Jurkat, Clone E6-1 (cell line): ENCODE measurements around the gene CFAP206. TPM values are rescaled to one million over a fixed set of nuclear protein-coding genes. Genes with fewer than 3 reads are reported as not detected.

Experiments
- DNase-seq: peaks from one replicate; pipeline ENCODE4 v3.0.0-alpha.2; 2011; ENCODE audit warnings: low read depth, low spot score
- H3K4me3 ChIP-seq: 2 replicates; pipeline ENCODE4 v1.5.1; 2011; ENCODE audit warnings: mild to moderate bottlenecking, low read length, control low read depth, moderate library complexity
- polyA plus RNA-seq: library from polyadenylated mRNA; unstranded; fragments of >200 nt; gene quantifications from one replicate; pipeline ENCODE4 v1.2.1, GENCODE V29; 2012; ENCODE audit warnings: missing spikeins; ENCODE audit not compliant: insufficient read length, insufficient read depth

Gene CFAP206, protein sequence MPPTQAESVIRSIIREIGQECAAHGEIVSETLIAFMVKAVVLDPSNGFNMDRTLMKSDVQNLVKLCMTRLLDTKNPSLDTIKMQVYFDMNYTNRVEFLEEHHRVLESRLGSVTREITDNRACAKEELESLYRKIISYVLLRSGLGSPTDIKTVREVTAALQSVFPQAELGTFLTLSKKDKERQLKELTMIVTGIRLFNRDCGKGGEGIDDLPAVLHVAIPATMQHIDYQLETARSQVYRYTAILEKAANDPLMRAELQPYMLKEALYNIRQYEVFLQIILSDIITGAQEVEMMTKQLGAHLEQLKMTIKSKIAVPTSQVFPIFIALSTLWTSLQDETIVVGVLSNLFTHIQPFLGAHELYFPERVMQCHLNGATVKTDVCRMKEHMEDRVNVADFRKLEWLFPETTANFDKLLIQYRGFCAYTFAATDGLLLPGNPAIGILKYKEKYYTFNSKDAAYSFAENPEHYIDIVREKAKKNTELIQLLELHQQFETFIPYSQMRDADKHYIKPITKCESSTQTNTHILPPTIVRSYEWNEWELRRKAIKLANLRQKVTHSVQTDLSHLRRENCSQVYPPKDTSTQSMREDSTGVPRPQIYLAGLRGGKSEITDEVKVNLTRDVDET
- polyA plus RNA-seq: not detected

DNA sequence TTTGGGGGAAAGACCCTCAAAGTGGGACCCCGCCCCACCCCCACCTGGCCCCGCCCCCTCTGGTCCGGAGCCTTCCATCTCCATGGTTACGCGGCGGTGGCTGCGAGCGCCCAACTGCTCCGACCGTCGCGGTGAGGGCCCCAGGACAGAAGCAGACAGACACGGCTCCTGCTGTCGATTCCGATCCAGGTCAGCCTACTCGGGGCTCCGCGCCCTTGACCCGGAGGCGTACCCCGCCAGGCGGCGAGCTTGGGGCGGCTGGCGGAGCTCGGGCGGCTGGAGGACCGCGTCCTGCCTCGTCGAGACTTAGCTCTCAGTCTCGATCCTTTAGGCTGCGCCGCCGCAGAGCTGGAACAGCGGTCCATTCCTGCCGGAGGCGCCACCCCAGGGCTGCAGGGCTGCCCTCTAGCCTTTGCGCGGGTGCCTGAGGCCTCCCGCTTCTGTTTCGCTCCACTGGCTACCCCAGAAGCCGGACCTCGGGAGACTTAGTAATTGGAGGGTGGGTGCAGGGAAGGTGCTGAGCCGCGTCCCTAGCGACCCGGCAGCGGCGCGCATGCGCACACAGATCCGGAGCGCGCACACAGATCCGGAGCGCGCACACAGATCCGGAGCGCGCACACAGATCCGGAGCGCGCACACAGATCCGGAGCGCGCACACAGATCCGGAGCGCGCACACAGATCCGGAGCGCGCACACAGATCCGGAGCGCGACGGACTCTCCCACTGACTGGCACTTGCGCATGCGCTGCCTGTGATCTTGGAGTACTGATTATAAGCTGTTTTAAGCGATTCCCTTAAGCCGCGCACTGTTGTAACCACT is at the start of gene CFAP206:
Gene CFAP206 (plus strand): TSS at position 72 of the 820 bp plus-strand sequence. CDS start 1,868 bp downstream, outside the sequence.
- peak; percentile 81 for DNase-seq
- peak within 1 kb of the TSS; percentile 78 for H3K4me3 ChIP-seq

- no peak overlapping the region for H3K4me3 ChIP-seq
- DNase-seq: no peak
Measured at GRCh38 chr6:87364602-87365252, 43.0 kb upstream of the CFAP206 start.

GRCh38 chr6:87366072-87366827 is 41.5 kb upstream of the CFAP206 start:
- no peak for DNase-seq
- no peak overlapping the region for H3K4me3 ChIP-seq

DNA sequence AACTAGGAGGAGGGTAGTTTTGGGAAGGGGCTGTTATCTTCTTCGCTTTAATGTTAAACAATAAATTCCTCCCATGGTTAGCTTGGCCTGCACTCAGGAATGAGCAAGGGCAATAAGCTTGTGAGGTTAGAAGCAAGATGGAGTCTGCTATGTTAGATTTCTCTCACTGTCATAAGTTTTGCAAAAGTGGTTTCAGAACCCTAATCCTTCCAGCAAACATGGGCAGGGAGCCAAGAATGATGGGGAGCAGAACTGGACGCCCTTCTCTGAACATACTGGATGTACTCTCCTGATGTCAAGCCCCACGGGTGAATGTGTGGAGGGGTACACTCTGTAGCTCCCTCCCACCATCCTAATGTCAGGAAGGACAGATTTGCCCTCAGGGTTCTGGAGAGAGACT is 40.9 kb upstream of the CFAP206 start:
- no peak overlapping the region for H3K4me3 ChIP-seq
- no peak for DNase-seq

DNA sequence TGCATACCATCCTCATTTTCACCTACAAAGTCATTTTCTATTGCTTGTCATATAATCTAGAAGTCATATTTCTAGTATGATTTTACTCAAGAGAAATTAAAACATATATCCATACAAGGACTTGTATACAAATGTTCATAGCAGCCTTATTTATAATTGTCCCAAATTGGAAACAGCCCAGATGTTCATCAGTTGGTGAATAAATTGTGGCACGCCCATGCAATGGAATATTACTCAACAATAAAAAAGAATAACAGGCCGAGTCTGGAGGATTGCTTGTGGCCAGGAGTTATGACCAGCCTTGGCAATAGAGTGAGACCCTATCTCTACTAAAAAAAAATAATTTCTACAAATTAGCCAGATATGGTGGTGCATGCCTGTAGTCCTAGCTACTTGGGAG is 34.4 kb upstream of the CFAP206 start:
- H3K4me3 ChIP-seq: no peak overlapping the region
- DNase-seq: no peak

- H3K4me3 ChIP-seq: no peak overlapping the region
- DNase-seq: no peak
Measured at GRCh38 chr6:87375315-87375714, 32.5 kb upstream of the CFAP206 start.

DNA sequence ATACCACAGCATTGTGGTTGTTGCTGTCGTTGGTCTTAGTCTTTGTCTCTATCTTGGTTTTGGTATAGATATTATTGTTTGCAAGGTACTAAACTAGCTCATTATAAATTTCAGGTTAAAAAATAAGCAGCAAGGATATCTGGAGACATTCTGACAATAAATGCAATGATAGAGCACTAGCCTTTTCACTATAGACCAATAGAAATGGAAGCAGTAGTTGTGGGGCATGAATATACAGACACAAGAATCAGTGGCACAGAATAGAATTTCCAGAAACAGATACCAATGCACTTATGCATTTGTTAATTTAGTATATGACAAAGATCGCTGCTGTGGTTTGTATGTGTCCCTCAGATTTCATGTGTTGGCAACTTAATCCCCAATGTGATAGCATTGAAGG is 31.1 kb upstream of the CFAP206 start:
- no peak for DNase-seq
- H3K4me3 ChIP-seq: no peak overlapping the region

DNA sequence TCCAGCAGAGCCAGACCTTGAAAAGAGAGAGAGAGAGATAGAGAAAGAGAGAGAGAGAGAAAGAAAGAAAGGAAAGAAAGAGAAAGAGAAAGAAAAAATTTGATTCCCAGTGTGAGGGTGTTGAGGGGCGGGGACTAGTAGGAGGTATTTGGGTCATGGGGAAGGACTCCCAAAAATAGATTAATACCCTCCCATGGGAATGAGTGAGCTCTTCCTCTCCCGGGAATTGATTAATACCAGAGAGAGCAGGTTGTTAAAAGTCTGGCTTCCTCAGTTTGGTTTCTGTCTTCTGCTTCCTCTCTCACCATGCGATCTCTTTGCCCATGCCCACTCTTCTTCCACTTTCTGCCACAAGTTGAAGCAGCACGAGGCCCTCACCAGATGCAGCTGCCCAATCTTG is 28.8 kb upstream of the CFAP206 start:
- DNase-seq: no peak
- no peak overlapping the region for H3K4me3 ChIP-seq

DNA sequence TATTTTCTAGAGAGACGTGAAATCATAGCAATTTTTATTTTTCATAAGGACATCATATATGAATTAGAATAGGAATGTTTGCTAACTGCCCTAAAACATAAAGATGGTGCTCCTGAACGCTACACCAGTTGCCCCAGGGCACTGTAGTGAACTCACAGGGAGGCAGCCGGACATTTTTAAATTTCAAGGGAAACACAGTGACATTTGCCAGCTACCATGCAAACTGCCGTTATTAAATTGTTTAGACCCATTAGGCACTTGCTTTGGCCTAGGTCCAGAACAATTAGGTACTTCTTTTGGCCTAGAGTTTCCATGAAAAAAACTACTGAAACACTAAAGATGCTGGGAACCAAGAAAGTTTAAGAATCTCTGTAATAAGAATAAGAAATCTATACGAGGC is 24.9 kb upstream of the CFAP206 start:
- no peak for DNase-seq
- no peak overlapping the region for H3K4me3 ChIP-seq

GRCh38 chr6:87384038-87384437 is 23.7 kb upstream of the CFAP206 start:
- DNase-seq: no peak
- no peak overlapping the region for H3K4me3 ChIP-seq

DNA sequence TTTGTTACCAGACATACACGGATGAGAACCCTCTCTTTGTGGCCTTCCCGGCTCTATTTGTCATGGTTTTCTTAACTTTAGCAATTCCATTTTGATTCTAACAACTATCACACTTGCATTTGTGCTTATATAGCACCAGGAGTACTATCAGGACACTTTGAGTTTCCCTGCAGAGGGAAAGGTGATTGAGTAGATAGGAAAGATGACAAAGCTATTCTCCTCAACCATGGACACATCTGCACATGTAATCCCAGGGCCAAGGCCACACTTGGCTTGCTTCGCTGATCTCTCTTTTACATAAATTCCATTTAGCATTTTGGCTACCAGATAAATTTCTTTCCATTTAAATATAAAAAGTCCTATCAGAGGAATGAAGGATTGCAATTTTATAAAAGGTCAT is 23.3 kb upstream of the CFAP206 start:
- no peak for DNase-seq
- H3K4me3 ChIP-seq: no peak overlapping the region

DNA sequence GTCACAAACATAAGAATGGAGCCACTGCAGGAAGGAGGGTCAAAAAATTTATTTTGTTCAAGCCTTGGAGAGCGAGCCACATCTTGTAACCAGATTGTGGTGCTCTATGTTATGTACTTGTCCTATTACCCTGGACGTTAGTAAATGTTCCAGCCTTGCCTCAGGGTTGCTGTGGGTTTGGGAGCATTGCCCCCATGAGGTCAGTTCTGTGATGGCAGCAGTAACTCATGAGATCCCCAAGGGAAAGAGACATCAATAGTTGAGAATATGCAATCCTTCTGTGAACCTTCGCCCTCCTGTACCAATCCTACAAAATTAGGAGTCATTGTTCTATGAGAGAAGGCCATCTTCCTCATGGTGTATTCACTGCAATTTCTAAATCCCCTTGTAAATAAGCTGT is 16.4 kb upstream of the CFAP206 start:
- no peak for DNase-seq
- H3K4me3 ChIP-seq: no peak overlapping the region

GRCh38 chr6:87393026-87393622 is 14.6 kb upstream of the CFAP206 start:
- no peak overlapping the region for H3K4me3 ChIP-seq
- DNase-seq: peak; percentile 78

- no peak overlapping the region for H3K4me3 ChIP-seq
- no peak for DNase-seq
Measured at GRCh38 chr6:87395431-87395830, 12.3 kb upstream of the CFAP206 start.

DNA sequence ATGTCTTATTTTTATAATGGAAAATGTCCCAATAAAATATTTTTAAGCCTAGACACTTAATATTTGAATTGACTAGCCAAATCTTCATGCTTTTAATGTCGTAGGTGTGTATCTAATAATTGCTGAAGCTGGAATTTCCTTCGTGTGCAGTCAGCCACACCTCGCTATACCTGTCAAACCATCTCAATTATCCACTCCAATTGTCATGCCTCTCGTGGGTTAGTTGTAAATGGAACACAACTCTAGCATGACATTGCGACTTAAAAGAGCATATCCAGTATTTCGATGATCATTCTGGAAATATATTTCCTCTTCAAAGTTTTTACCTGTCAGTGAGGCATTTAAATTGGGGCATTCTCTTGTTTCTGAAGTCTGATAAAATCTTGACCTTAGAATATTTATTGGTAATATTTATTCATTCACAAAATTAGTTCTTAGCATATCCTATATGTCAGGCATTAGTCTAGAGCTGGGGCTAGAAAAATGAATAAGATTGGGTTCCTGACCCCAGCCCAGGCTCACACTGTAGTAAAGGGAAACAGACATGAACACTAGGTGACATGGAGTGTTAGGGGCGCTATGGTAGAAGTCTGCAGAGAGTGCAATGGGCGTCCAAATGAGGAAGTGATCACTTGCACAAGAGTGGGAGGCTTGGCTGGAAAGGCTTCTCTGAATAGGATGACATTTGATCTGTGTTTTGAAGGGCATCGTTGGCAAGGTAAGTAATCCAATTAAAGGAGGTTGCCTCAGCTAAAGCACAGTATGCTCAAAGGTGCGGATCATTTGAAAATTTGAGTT is 11.0 kb upstream of the CFAP206 start:
- H3K4me3 ChIP-seq: no peak overlapping the region
- DNase-seq: no peak

- no peak for DNase-seq
- no peak overlapping the region for H3K4me3 ChIP-seq
Measured at GRCh38 chr6:87397656-87398055, 10.1 kb upstream of the CFAP206 start.

- DNase-seq: no peak
- no peak overlapping the region for H3K4me3 ChIP-seq
Measured at GRCh38 chr6:87401832-87402231, 5.9 kb upstream of the CFAP206 start.

DNA sequence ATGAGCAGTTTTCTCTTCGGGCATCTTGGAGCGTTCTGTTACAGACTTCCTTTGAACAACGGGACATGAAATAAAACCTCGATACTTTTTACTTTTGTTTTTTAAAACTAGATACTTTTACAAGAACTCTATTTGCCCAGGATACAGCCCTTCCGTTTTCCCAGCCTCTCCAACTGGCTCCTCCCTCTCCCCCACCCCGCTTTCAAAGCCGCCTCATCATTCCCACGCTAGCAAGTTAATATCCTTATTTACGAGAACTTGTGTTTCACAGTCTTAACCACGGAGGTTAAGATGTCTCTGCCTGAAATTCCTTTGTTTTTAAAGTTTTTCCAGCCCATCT is 241 bp upstream of the CFAP206 start:
- no peak for DNase-seq
- peak overlapping the region; percentile 78 for H3K4me3 ChIP-seq
